OCI-LY1 (cell line): ENCODE data around the gene HLA-DQA2.
A peak's percentile ranks its signal among the peaks of the same experiment; 100 is the strongest.

Source experiments
- EZH2 ChIP-seq: fragments of 200-600 bp; sonication (generic), shearing (Covaris generic); IDR thresholded peaks from 2 replicates; pipeline ENCODE4 v1.8.0; 2017; ENCODE audit warnings: borderline replicate concordance, mixed run types, mild to moderate bottlenecking, antibody characterized with exemption, low read length, moderate library complexity, mixed read lengths
- TF ChIP-seq, protein P1 (sequence below): fragments of 200-600 bp; sonication (generic), shearing (Covaris generic); IDR thresholded peaks from 2 replicates; pipeline ENCODE4 v1.5.1; 2017; ENCODE audit warnings: mild to moderate bottlenecking, antibody characterized with exemption, low read length, moderate library complexity, mixed read lengths

DNA sequence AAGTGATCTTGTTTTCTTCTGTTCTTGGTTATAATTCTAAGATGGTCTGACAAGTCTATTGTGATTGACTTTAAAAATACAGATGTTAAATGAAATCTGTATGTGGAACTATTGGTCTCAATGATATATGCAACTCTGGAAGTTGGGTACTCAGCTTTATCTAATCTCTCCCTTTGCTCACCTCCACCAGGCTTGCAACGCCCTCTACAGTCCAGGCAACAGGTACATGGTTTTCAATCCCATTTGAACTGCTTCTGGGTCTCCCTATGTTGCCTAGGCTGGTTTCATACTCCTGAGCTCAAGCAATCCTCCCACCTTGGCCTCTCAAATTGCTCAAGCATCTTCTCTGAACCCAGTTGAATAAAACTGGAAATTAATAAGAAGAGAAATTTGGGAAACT lies 49.2 kb upstream of the HLA-DQA2 start:
- TF ChIP-seq, protein P1, sequence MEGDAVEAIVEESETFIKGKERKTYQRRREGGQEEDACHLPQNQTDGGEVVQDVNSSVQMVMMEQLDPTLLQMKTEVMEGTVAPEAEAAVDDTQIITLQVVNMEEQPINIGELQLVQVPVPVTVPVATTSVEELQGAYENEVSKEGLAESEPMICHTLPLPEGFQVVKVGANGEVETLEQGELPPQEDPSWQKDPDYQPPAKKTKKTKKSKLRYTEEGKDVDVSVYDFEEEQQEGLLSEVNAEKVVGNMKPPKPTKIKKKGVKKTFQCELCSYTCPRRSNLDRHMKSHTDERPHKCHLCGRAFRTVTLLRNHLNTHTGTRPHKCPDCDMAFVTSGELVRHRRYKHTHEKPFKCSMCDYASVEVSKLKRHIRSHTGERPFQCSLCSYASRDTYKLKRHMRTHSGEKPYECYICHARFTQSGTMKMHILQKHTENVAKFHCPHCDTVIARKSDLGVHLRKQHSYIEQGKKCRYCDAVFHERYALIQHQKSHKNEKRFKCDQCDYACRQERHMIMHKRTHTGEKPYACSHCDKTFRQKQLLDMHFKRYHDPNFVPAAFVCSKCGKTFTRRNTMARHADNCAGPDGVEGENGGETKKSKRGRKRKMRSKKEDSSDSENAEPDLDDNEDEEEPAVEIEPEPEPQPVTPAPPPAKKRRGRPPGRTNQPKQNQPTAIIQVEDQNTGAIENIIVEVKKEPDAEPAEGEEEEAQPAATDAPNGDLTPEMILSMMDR = peak; percentile 52; the same call in 1 of the 2 replicates
- TF ChIP-seq EZH2 = no peak
